H1 (cell line): ENCODE measurements around the gene RIT2. TPM values are rescaled to one million over a fixed set of nuclear protein-coding genes. Genes with fewer than 3 reads are reported as not detected.

Experiments
- ASH2L ChIP-seq: fragments of 200-600, 300-600 bp; sonication (generic); IDR thresholded peaks from one replicate; pipeline ENCODE4 v1.7.1; 2017; ENCODE audit warnings: low read length
- CBX5 ChIP-seq: fragments of 300-800, 300-1000 bp; sonication (generic); IDR thresholded peaks from 2 replicates; pipeline ENCODE4 v1.7.1; 2016; ENCODE audit warnings: antibody characterized with exemption, low read length, low read depth
- POLR2A ChIP-seq, 2 experiments: IDR thresholded peaks; 1 replicate in 1 of 2; 2 replicates in 1 of 2; pipeline ENCODE4 v1.6.1; 2011; ENCODE audit warnings: low read depth in 2 of 2, low read length in 2 of 2, mild to moderate bottlenecking in 2 of 2; ENCODE audit errors: control extremely low read depth in 1 of 2
- RBBP5 ChIP-seq: IDR thresholded peaks from 2 replicates; pipeline ENCODE4 v1.7.1; 2012; ENCODE audit warnings: low read depth, mild to moderate bottlenecking, inconsistent platforms, low read length, moderate library complexity, borderline replicate concordance
- polyA plus RNA-seq, 7 experiments: library from polyadenylated mRNA; depleted of rRNA in 3 of 7; stranded (reverse) in 5 of 7; unstranded in 2 of 7; fragments of >200 nt in 5 of 7; fragments of 200-250 nt in 2 of 7; gene quantifications; 1 replicate in 5 of 7; 2 replicates in 1 of 7; 4 replicates in 1 of 7; pipeline versions ENCODE4 v1.2.1 to v1.2.3, GENCODE V29; 2011 to 2013; ENCODE audit warnings: missing spikeins in 2 of 7, mixed read lengths in 2 of 7
- total RNA-seq: library from RNA; stranded (reverse); fragmentation: NEBNext Ultra II Directional; extraction: Animal tissue kit (Norgen Biotek cat#: 25700); gene quantifications from 2 replicates; pipeline ENCODE4 v1.2.1, GENCODE V29; 2021
- TF ChIP-seq, protein P1 (sequence below): fragments of 300-600 bp; sonication (generic); IDR thresholded peaks from 2 replicates; pipeline ENCODE4 v1.7.1; 2012; ENCODE audit warnings: low read length, moderate library complexity, mild to moderate bottlenecking, inconsistent platforms; ENCODE audit not compliant: insufficient replicate concordance

The RIT2 gene
- total and polyA plus RNA-seq, 2 of the 8 experiments (the other 6 are each of a cell fraction or from before 2014, with no cell fraction given): 0.67 to 3.2 TPM

DNA sequence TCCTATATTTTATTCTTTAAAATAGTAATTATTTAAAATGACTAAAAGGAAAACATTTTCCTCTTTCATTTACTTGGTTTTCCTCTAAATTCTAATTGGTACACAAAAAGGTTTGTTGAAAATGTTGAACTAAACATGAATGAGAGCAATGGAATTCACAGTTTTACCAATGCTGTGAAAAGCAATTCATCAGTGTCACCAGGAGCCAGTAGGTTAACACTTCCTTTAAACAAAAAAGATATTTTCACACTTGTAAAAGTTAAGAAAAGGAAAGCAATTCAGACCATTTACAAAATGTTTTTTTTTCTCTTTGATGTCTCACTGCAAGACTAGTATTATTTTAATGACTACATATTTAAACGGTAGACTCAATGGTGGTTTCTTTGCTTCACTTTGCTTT lies 341.6 kb downstream of the RIT2 start (continued):
- TF ChIP-seq, protein P1, sequence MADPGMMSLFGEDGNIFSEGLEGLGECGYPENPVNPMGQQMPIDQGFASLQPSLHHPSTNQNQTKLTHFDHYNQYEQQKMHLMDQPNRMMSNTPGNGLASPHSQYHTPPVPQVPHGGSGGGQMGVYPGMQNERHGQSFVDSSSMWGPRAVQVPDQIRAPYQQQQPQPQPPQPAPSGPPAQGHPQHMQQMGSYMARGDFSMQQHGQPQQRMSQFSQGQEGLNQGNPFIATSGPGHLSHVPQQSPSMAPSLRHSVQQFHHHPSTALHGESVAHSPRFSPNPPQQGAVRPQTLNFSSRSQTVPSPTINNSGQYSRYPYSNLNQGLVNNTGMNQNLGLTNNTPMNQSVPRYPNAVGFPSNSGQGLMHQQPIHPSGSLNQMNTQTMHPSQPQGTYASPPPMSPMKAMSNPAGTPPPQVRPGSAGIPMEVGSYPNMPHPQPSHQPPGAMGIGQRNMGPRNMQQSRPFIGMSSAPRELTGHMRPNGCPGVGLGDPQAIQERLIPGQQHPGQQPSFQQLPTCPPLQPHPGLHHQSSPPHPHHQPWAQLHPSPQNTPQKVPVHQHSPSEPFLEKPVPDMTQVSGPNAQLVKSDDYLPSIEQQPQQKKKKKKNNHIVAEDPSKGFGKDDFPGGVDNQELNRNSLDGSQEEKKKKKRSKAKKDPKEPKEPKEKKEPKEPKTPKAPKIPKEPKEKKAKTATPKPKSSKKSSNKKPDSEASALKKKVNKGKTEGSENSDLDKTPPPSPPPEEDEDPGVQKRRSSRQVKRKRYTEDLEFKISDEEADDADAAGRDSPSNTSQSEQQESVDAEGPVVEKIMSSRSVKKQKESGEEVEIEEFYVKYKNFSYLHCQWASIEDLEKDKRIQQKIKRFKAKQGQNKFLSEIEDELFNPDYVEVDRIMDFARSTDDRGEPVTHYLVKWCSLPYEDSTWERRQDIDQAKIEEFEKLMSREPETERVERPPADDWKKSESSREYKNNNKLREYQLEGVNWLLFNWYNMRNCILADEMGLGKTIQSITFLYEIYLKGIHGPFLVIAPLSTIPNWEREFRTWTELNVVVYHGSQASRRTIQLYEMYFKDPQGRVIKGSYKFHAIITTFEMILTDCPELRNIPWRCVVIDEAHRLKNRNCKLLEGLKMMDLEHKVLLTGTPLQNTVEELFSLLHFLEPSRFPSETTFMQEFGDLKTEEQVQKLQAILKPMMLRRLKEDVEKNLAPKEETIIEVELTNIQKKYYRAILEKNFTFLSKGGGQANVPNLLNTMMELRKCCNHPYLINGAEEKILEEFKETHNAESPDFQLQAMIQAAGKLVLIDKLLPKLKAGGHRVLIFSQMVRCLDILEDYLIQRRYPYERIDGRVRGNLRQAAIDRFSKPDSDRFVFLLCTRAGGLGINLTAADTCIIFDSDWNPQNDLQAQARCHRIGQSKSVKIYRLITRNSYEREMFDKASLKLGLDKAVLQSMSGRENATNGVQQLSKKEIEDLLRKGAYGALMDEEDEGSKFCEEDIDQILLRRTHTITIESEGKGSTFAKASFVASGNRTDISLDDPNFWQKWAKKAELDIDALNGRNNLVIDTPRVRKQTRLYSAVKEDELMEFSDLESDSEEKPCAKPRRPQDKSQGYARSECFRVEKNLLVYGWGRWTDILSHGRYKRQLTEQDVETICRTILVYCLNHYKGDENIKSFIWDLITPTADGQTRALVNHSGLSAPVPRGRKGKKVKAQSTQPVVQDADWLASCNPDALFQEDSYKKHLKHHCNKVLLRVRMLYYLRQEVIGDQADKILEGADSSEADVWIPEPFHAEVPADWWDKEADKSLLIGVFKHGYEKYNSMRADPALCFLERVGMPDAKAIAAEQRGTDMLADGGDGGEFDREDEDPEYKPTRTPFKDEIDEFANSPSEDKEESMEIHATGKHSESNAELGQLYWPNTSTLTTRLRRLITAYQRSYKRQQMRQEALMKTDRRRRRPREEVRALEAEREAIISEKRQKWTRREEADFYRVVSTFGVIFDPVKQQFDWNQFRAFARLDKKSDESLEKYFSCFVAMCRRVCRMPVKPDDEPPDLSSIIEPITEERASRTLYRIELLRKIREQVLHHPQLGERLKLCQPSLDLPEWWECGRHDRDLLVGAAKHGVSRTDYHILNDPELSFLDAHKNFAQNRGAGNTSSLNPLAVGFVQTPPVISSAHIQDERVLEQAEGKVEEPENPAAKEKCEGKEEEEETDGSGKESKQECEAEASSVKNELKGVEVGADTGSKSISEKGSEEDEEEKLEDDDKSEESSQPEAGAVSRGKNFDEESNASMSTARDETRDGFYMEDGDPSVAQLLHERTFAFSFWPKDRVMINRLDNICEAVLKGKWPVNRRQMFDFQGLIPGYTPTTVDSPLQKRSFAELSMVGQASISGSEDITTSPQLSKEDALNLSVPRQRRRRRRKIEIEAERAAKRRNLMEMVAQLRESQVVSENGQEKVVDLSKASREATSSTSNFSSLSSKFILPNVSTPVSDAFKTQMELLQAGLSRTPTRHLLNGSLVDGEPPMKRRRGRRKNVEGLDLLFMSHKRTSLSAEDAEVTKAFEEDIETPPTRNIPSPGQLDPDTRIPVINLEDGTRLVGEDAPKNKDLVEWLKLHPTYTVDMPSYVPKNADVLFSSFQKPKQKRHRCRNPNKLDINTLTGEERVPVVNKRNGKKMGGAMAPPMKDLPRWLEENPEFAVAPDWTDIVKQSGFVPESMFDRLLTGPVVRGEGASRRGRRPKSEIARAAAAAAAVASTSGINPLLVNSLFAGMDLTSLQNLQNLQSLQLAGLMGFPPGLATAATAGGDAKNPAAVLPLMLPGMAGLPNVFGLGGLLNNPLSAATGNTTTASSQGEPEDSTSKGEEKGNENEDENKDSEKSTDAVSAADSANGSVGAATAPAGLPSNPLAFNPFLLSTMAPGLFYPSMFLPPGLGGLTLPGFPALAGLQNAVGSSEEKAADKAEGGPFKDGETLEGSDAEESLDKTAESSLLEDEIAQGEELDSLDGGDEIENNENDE: no peak
- no peak for TF ChIP-seq RBBP5
- no peak for TF ChIP-seq CBX5
- TF ChIP-seq POLR2A (IDR thresholded peaks at IDR 0.05; ENCODE audit: control extremely low read depth in 1 of 2, low read depth in 2 of 2, low read length in 2 of 2): no peak
- TF ChIP-seq ASH2L: no peak
